GM19438 (cell line): ENCODE measurements around the gene TPI1.

Source experiments
- ATAC-seq: cut with Tn5 transposase; IDR thresholded peaks from one replicate; pipeline ENCODE4 v1.9.1; 2021; ENCODE audit warnings: low read depth; ENCODE audit not compliant: unreplicated experiment

The TPI1 gene

DNA sequence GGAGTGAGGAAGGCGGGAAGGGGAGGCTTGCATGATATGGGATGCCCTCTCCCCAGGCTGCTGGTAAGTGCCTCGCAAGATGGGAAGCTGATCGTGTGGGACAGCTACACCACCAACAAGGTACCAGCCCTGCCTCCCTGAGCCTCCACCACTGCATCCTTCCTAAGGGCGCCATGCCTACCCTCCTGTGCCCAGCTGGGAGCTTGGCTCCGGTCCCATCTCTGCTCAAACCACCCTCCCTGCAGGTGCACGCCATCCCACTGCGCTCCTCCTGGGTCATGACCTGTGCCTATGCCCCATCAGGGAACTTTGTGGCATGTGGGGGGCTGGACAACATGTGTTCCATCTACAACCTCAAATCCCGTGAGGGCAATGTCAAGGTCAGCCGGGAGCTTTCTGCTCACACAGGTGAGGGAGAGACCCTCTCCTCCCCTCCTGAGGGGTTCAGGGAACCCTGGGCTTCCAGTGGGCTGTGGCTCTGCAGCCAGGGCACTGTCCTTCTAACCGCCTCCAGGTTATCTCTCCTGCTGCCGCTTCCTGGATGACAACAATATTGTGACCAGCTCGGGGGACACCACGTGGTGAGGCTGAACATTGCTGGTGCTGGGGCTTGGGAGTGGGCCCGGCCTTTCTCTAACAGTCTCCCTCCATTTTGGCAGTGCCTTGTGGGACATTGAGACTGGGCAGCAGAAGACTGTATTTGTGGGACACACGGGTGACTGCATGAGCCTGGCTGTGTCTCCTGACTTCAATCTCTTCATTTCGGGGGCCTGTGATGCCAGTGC lies 24.0 kb upstream of the TPI1 start:
- ATAC-seq, result no peak

DNA sequence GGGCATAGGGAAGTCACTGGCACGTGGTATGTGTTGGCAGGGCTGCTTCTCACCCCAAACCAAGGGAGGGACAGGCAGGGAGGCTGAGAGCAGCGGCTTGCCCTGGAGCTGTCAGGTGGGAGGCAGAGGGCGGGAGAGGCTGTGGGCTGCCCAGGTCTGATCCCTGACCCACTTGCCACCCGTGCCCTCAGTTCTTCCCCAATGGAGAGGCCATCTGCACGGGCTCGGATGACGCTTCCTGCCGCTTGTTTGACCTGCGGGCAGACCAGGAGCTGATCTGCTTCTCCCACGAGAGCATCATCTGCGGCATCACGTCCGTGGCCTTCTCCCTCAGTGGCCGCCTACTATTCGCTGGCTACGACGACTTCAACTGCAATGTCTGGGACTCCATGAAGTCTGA lies 21.9 kb upstream of the TPI1 start:
- ATAC-seq, result no peak

DNA sequence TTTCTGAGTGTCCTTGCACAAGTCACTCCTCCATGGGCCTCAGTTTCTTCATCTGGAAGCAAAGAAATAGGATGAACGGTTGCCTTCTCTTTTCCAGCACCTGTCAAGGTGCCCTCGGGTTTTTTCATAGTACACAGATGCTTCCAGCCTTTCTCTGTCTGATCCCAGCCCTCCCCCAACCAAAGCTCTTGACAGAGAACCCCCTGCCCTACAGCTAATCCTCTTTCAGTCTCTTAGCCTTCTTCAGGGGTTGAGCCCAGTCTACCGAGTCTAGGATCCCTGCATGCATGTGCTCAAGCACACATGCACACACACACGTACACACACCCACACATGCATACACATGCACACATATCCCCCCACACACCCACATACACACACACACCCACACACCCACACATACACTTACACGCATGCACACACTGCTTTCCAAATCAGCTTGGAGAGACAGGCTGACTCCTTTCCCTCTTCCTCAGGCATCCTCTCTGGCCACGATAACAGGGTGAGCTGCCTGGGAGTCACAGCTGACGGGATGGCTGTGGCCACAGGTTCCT lies 20.9 kb upstream of the TPI1 start:
- no peak for ATAC-seq

DNA sequence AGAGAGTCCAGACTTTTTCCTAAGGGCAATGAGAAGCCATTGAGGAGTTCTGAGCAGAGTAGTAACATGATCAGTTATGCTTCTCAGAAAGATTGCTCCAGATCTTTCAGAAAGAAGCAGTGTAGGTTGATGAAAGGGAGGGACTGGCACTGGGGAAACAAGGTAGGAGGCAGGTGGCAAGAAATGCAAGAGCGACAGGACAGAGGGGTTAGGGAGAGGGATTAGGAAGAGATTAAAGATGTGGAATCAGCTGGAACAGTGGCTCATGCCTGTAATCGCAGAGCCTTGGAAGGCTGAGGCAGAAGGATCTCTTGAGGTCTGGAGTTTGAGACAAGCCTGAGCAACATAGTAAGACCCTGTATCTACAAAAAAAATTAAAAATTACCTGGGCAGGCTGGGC lies 19.7 kb upstream of the TPI1 start:
- no peak for ATAC-seq

DNA sequence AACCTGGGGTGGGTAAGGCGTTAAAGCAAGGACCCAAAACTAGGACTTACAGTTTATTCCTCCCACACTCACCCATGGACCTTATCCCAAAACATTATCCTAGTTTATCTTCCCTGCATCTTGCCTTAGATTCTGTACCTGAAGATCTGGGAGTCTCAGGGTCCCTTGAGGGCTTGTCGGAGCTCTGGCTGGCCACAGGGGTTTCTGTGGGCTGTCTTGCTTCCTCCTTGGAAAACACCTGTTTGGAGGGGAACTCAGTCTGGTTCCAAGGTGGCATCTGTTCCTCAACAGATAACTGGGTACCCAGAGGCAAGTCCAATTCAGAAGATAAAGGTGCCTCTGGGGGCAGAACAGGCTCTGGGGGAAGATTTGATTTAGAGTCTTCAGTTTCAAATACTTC lies 17.9 kb upstream of the TPI1 start:
- no peak for ATAC-seq

DNA sequence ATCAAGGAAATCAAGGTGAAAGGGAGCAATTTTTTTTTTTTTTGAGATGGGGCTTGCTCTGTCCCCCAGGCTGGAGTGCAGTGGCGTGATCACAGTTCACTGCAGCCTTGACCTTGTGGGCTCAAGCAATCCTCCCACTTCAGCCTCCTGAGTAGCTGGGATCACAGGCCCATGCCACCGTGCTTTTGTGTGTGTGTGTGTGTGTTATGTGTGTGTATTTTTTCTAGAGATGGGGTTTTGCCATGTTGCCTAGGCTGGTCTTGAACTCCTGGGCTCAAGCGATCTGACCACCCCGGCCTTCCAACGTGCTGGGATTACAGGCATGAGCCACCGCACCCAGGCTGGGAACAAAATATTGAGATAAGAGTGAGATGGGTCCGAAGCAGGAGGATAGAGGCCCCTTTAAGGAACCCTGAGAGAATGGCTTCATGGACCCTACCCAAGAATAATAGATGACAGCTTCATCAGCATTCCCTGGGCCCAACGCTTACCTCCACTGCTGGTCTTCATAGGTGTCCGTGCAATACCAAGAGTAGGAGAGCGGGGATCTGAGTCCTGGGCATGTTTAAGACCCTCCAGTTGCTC lies 17.3 kb upstream of the TPI1 start:
- no peak for ATAC-seq

DNA sequence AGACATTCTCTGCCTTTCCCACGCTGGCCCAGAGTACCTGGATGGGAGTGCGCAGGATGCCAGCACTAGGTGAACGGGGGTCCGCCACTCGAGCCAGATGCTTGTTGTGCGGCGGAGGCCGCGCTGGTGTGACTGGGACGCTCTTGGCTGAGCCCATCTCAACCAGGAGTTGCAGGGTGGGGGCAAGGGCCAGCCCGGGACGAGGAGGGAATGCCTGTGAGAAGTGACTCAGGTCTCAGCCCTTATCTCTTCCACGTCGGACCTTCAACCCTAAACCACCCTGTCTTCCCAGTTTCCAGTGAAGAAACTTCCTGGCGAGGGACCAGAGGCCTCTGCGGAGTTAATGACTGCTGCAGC lies 16.6 kb upstream of the TPI1 start:
- no peak for ATAC-seq

DNA sequence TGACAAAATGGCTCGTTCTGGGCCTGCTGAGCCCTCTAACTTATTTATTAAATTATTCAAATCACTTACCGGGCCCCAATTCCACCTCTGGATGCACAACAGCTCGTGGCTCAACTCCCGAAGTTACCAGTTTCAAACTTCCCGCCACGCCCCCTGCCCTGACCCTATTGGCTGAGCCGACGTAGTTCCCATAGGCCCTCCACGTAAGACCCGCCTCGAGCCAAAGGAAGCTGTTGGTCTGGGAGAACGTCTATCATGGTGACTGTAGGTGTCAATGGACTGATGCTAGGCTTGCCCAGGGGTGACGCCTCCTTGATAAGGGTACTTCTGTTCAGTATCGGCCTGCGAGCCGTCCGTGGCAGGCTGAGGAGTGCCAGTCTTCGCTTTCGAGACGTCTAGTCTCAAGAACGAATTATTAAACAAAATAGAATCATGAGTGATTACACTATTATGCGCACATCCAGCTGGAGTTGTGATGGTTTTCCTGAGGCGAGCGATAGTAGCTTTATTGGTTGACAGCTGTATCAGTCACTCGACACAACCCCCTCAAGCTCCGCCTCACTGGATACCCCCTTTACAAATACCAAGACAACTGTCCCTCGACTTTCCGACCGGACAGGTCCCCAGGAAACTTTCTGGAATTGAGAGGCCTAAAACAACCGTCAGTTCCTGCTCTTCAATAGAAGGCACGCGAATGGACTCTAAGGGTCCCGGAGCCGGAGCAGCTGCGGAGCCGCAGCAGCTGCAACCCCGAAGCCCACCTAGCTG lies 16.0 kb upstream of the TPI1 start, which contains the start of gene CDCA3:
TSS of gene CDCA3 (minus strand) at position 134 of the 768 bp plus-strand sequence. CDS start 334 bp downstream, outside the sequence.
- ATAC-seq, result peak; percentile 53

DNA sequence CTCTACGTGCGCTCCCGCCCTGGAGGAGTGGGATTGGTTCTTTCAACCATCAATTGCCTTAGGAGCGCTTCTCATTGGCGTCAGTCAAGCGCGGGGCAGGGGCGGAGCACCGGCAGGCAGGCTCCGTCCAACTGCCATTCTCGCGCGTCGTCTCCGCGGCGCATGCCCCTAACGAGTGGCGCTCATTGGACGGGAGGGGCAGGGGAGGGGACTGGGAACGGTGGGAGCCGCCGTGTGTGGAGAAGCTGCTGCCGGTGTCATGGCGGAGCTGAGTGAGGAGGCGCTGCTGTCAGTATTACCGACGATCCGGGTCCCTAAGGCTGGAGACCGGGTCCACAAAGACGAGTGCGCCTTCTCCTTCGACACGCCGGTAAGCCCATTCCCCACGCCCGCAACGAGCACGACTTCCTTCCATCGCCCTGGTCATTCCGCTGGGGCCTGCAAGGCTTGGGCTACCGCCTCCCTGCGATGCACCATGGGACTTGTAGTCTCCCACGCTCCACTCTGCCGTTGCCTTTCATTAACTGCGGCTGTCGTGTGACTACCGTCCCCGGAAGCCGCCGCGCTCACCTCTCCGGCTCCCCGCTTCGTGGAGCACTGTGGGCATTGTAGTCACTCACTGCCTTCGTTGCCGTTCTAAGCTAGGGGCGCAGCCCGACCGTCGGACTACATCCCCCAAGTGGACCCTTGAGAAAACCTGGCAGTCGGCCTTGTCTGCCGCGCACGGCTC lies 15.2 kb upstream of the TPI1 start, which contains the start of gene USP5:
TSS of gene USP5 (plus strand) at position 230 of the 730 bp plus-strand sequence. CDS start at position 260, 30 bp downstream.
- ATAC-seq, result peak; percentile 71

DNA sequence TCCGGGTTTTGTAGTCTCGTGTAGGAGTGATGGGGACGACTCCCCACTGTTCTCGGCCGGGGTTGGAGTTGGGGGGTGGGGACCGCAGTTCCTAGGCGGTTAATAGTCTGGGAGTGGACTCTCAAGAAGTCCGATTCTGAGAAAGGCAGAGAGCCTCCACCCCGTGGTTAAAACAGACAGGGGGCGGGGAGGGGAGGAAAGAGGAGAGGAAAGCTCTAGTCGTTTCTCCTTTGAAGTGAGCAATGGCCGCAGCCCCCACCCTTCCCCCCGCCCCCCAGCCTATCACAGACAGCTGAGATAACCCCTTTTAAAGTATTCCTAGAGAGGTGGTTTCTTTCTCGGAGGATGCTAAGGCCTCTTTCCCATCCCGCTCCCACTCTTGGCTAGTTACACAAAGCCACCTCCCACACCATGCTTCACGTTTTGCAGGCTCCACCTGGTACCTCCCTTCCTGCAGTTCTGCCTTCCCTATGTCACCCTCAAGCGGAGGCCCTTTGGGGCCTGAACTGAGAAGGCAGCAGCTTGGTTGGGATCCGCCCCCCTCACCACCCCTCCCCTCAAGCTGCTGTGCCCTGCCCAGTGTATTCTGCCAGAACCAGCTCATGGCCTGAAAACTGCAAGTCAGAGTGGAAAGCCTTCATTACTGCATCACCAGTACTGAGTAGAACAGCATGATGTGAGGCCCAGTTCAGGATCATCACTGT lies 14.5 kb upstream of the TPI1 start:
- no peak for ATAC-seq

DNA sequence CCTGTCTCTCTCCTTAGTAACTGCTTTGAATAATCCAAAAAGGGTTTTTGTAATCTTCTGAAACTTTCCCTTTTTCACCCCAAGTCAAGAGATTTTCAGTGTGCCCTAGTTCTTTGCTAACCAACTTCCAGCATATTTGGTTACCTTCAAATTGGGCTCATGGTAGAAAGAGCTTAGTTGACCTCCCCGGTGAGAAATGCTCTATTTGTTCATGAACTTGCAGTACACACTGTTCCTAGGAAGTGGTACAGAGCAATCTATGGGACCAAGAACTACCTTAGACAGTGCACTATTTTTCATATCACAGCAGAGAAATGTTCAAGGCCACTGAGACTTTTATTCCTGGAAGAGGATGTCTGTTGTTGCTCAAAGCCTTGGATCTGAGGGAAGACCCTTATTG lies 13.7 kb upstream of the TPI1 start:
- ATAC-seq, result no peak

DNA sequence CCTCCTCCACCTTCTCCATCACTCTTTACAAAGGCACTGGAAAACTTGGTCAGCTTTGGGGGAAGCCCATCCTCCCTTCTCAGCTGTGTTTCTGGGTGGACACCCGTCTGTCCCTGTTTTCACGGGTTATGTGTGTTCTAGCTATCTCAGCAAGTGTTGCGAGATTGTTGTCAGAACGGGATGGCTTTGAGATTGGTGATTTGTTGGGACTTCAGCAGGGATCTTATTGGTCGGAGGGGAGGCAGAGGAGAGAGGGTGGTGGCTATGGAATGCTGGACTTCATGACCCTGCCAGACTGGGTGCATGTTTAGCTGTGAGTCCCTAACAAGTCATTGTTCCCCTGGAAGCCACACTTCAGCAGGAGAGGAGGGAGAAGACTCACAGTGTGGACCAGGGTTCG lies 13.3 kb upstream of the TPI1 start:
- ATAC-seq, result no peak

DNA sequence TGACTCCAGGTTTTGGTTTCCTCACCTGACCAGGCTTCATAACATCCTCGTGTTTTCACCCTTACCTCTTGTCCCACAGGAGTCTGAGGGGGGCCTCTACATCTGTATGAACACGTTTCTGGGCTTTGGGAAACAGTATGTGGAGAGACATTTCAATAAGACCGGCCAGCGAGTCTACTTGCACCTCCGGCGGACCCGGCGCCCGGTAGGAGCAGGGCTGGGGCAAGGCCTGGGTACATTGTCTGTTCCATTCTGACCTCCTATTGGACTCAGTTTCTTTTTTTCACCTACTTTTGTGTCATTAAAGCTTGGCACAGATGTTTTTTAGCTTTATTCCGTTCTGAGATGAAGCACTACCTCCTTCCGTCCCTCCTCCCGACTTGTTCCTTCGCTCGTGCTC lies 12.0 kb upstream of the TPI1 start:
- ATAC-seq, result no peak

DNA sequence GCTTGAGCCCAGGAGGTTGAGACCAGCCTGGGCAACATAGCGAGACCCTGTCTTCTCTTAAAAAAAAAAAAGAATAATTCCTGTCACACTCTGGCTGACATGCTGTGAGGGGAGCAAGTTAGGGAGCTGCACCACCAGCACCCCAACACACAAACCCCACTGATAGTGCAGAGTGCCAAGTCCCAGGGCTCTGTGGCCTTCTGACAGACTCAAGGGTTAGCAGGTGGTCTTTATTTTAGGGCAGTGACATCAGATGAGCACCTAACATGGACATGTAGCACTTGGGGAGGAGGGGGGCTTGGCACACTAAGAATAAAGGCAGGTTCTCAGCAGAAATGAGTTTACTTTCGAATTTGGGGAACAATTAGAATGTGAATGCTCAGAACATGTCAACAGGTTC lies 8.5 kb upstream of the TPI1 start:
- no peak for ATAC-seq

DNA sequence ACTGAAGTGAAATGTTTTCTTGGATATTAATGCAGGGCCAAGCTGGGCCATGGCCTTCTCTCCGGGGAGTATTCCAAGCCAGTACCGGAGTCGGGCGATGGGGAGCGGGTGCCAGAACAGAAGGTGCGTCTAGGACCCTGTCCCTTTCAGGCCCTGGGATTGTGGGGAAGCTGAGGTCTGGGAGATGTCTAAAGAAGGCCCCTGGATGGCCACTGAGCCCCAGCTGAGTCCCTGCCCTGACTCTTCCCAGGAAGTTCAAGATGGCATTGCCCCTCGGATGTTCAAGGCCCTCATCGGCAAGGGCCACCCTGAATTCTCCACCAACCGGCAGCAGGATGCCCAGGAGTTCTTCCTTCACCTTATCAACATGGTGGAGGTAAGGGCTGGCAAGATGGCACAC lies 7.2 kb upstream of the TPI1 start:
- ATAC-seq, result no peak

DNA sequence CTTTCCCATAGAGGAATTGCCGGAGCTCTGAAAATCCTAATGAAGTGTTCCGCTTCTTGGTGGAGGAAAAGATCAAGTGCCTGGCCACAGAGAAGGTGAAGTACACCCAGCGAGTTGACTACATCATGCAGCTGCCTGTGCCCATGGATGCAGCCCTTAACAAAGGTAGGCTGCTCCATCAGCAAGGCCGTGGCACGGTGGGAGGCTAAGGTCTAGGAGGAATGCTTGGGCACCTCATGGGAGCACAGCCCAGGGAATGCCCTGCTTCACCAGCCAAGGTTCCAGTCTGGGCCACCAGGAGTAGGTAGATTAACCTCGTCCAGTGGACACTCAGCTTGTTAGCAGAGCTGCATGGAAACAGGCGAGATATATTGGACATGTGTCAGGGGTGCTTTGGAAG lies 6.4 kb upstream of the TPI1 start:
- no peak for ATAC-seq

DNA sequence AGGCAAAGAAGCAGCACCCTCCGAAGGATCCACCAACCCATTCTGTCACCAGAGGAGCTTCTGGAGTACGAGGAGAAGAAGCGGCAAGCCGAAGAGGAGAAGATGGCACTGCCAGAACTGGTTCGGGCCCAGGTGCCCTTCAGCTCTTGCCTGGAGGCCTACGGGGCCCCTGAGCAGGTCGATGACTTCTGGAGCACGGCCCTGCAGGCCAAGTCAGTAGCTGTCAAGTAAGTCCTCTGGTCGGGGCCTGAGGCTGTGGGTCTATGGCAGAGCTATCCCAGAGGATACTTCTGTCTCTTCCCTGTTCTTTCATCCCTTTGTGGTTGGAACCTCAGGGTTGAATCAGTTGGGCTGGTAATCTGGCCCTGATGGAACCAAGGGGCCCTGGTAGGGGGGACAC lies 5.9 kb upstream of the TPI1 start:
- ATAC-seq, result no peak

DNA sequence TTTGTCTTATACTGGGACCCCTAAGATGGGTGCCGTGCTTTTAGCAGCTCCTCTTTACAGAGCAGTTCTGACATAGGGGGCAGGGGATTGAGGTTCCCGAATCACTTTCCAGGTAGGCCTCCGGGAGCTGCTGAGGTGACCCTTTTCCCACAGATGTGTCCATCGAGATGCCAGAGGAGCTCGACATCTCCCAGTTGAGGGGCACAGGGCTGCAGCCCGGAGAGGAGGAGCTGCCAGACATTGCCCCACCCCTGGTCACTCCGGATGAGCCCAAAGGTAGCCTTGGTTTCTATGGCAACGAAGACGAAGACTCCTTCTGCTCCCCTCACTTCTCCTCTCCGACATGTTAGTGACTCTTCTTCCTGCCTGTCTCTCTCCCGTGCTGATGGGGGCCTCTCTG lies 4.3 kb upstream of the TPI1 start:
- no peak for ATAC-seq

DNA sequence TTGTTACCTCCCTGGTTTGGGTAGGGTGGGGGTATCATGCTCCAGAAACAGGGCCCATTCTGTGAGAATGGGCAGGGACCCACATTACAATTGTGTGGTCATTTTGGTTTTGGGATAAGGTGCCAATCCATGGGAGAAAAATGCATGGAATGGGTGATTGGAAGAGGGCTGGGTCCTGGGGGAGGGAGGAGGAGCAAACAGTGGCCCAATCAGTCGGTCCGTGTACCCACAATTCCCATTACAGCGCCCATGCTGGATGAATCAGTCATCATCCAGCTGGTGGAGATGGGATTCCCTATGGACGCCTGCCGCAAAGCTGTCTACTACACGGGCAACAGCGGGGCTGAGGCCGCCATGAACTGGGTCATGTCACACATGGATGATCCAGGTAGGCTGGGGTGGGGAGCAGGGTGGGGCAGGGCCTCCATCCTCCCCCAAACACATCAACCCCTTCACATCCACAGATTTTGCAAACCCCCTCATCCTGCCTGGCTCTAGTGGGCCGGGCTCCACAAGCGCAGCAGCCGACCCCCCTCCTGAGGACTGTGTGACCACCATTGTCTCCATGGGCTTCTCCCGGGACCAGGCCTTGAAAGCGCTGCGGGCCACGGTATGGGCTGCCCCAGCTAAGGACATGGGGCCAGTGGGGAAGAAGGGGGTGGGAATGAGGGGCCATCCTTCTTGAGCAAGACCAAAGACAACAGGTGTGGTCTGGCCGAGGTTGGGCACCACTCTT lies 3.6 kb upstream of the TPI1 start:
- ATAC-seq, result no peak
